Stimulated activated memory B cell treated with anti-CD40 and anti-IgM and Interleukin-4, amounts not matched to agents 10 μg/mL and 1 μg/mL and 100 μg/mL, for 72 hours (primary cell): ENCODE results near the gene USH2A.

Experiments used
- ATAC-seq: fragments of 150-1000 bp; cut with Tn5 transposase; 2 replicates; pipeline ENCODE4 v1.10.0; 2021
- H3K27ac Mint-ChIP-seq: one replicate; pipeline ENCODE4 v1.8.0; 2022; ENCODE audit warnings: mild to moderate bottlenecking, mixed read lengths
- H3K27me3 Mint-ChIP-seq: one replicate; pipeline ENCODE4 v1.8.0; 2022; ENCODE audit warnings: mixed read lengths
- H3K36me3 Mint-ChIP-seq: one replicate; pipeline ENCODE4 v1.8.0; 2022; ENCODE audit warnings: mixed read lengths
- H3K4me1 Mint-ChIP-seq: one replicate; pipeline ENCODE4 v1.8.0; 2022; ENCODE audit warnings: mixed read lengths
- H3K4me3 Mint-ChIP-seq: one replicate; pipeline ENCODE4 v1.8.0; 2022; ENCODE audit warnings: mild to moderate bottlenecking, moderate library complexity, mixed read lengths
- H3K9me3 Mint-ChIP-seq: one replicate; pipeline ENCODE4 v1.8.0; 2022; ENCODE audit warnings: mixed read lengths

USH2A gene

DNA sequence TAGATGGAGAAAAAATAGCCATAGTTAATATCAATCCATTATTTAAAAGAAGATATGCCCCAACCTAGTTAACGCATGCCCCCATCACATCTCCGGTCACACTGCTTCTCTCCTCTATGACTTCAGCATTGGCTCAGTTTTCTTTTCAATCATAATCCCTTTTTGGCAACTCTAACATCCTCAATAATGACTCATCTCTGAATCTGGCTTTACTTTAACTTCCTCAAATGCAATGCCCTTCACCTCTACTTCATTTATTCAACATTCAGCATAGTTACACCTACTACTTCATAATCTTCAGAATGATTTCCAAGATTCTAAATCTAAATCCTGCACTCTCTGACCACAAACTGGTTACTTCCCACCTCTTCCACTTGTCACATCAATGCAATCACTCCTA, 417.3 kb downstream of the USH2A start:
- peak; percentile 79 for ATAC-seq
- peaks cover 3% of the 10 kb centered on the region for H3K9me3 Mint-ChIP-seq
- no peaks in the 10 kb centered on the region for H3K4me1 Mint-ChIP-seq
- no peak overlapping the region for H3K27ac Mint-ChIP-seq
- no peak overlapping the region for H3K4me3 Mint-ChIP-seq
- no peaks in the 10 kb centered on the region for H3K36me3 Mint-ChIP-seq
- no peaks in the 10 kb centered on the region for H3K27me3 Mint-ChIP-seq

- Mint-ChIP-seq H3K9me3 (no peaks in the 10 kb centered on the region), H3K36me3 (no peaks in the 10 kb centered on the region), H3K27ac (no peak overlapping the region), H3K4me3 (no peak overlapping the region), H3K4me1 (no peaks in the 10 kb centered on the region), H3K27me3 (no peaks in the 10 kb centered on the region)
- no peak for ATAC-seq
Measured at GRCh38 chr1:215992620-215993019, 430.6 kb downstream of the USH2A start.

GRCh38 chr1:215987092-215987875, 436.0 kb downstream of the USH2A start:
- H3K36me3 Mint-ChIP-seq: no peaks in the 10 kb centered on the region
- H3K27ac Mint-ChIP-seq: no peak overlapping the region
- no peaks in the 10 kb centered on the region for H3K27me3 Mint-ChIP-seq
- H3K9me3 Mint-ChIP-seq: no peaks in the 10 kb centered on the region
- H3K4me3 Mint-ChIP-seq: no peak overlapping the region
- no peaks in the 10 kb centered on the region for H3K4me1 Mint-ChIP-seq
- no peak for ATAC-seq

- H3K36me3 Mint-ChIP-seq: no peaks in the 10 kb centered on the region
Measured at GRCh38 chr1:215986401-215986800, 436.8 kb downstream of the USH2A start.

DNA sequence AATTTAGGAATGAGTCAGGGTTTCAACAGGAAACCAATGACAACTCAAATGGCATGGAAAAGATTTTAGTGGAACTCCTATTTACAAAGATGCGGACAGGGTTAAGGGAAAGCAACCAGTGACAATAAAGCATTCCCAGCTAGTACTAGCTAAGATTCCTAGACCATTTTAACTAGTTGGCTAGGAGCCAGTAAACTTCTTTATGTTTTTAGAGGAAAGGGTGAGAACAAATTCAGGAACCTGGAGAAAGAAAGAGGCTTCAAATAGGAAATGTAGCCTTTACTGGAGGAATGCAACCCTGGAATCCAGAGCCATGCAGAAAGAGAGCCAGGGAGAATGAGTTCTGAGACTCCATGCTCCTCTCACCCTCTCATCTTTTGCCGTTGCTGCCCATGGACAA, 439.6 kb downstream of the USH2A start:
- no peak for ATAC-seq
- H3K4me3 Mint-ChIP-seq: no peak overlapping the region
- H3K27me3 Mint-ChIP-seq: no peaks in the 10 kb centered on the region
- no peak overlapping the region for H3K27ac Mint-ChIP-seq
- no peaks in the 10 kb centered on the region for H3K4me1 Mint-ChIP-seq
- H3K9me3 Mint-ChIP-seq: no peaks in the 10 kb centered on the region
- no peaks in the 10 kb centered on the region for H3K36me3 Mint-ChIP-seq

More at GRCh38 chr1:215986401-215986800, 436.8 kb downstream of the USH2A start:
- H3K27ac Mint-ChIP-seq: no peak overlapping the region
- H3K4me3 Mint-ChIP-seq: no peak overlapping the region
- H3K4me1 Mint-ChIP-seq: no peaks in the 10 kb centered on the region
- ATAC-seq: no peak
- H3K27me3 Mint-ChIP-seq: no peaks in the 10 kb centered on the region
- H3K9me3 Mint-ChIP-seq: no peaks in the 10 kb centered on the region

- peaks cover 2% of the 10 kb centered on the region for H3K9me3 Mint-ChIP-seq
- H3K4me3 Mint-ChIP-seq: no peak overlapping the region
- H3K36me3 Mint-ChIP-seq: no peaks in the 10 kb centered on the region
- H3K4me1 Mint-ChIP-seq: no peaks in the 10 kb centered on the region
- no peaks in the 10 kb centered on the region for H3K27me3 Mint-ChIP-seq
- ATAC-seq: no peak
- H3K27ac Mint-ChIP-seq: no peak overlapping the region
Measured at GRCh38 chr1:215971793-215972441, 451.3 kb downstream of the USH2A start.

GRCh38 chr1:215970406-215970805, 452.8 kb downstream of the USH2A start:
- no peak for ATAC-seq
- no peaks in the 10 kb centered on the region for H3K27me3 Mint-ChIP-seq

GRCh38 chr1:215963621-215964020, 459.6 kb downstream of the USH2A start:
- no peak for ATAC-seq
- Mint-ChIP-seq H3K4me3 (no peak overlapping the region), H3K4me1 (no peaks in the 10 kb centered on the region), H3K27me3 (no peaks in the 10 kb centered on the region), H3K9me3 (no peaks in the 10 kb centered on the region), H3K36me3 (no peaks in the 10 kb centered on the region), H3K27ac (no peak overlapping the region)

More at GRCh38 chr1:215970406-215970805, 452.8 kb downstream of the USH2A start:
- Mint-ChIP-seq H3K9me3 (peaks cover 2% of the 10 kb centered on the region), H3K27ac (no peak overlapping the region), H3K36me3 (no peaks in the 10 kb centered on the region), H3K4me1 (no peaks in the 10 kb centered on the region), H3K4me3 (no peak overlapping the region)

DNA sequence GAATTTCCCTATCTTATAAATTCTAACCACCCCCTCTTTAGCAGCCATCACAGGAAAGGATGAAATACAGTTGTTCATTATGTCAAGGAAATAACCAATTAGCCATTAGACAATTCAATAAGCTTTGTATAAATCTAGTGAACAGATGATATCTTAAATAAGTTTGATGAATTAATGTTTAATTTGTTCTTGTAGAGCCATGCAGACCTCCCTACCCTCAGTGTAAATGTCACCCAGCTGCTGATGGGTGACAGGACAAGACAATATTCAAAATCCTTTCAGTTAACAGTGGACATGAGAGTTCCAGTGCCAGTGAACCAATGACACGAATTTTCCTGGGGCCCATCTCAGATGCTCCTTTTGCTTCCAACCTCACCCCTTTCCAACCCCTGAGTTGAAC, 460.2 kb downstream of the USH2A start:
- Mint-ChIP-seq H3K4me3 (no peak overlapping the region), H3K36me3 (no peaks in the 10 kb centered on the region), H3K9me3 (no peaks in the 10 kb centered on the region), H3K4me1 (no peaks in the 10 kb centered on the region), H3K27ac (no peak overlapping the region), H3K27me3 (no peaks in the 10 kb centered on the region)
- no peak for ATAC-seq

DNA sequence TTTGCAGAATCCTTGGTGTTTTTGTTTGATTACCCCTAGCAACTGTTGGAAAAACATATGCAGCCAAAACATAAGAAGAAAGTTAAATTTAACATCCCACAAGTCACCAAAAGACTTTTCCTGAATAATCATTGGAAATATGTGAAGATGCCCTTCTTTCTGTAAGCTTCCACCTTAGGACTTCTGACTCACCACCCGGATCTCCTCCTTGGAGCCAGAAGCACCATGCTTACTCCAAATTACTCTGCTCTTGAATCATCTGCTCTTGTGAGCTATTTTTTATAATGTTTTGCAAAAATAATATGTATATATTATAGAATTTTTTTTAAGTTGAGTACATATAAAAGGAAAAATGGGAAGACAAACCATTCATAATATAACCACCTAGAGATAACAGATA, 464.4 kb downstream of the USH2A start:
- H3K9me3 Mint-ChIP-seq: peaks cover 3% of the 10 kb centered on the region
- ATAC-seq: no peak
- no peaks in the 10 kb centered on the region for H3K27me3 Mint-ChIP-seq
- H3K27ac Mint-ChIP-seq: no peak overlapping the region
- no peaks in the 10 kb centered on the region for H3K4me1 Mint-ChIP-seq
- H3K4me3 Mint-ChIP-seq: no peak overlapping the region
- no peaks in the 10 kb centered on the region for H3K36me3 Mint-ChIP-seq

- Mint-ChIP-seq H3K27me3 (no peaks in the 10 kb centered on the region), H3K4me3 (no peak overlapping the region), H3K36me3 (no peaks in the 10 kb centered on the region), H3K4me1 (no peaks in the 10 kb centered on the region), H3K9me3 (peaks cover 3% of the 10 kb centered on the region), H3K27ac (no peak overlapping the region)
- ATAC-seq: no peak
Measured at GRCh38 chr1:215957663-215958062, 465.6 kb downstream of the USH2A start.

GRCh38 chr1:215932558-215932957, 490.7 kb downstream of the USH2A start:
- no peak overlapping the region for H3K4me3 Mint-ChIP-seq
- no peaks in the 10 kb centered on the region for H3K4me1 Mint-ChIP-seq
- ATAC-seq: no peak
- H3K9me3 Mint-ChIP-seq: no peaks in the 10 kb centered on the region
- no peak overlapping the region for H3K27ac Mint-ChIP-seq
- no peaks in the 10 kb centered on the region for H3K36me3 Mint-ChIP-seq
- H3K27me3 Mint-ChIP-seq: no peaks in the 10 kb centered on the region

GRCh38 chr1:215926670-215927069, 496.6 kb downstream of the USH2A start:
- Mint-ChIP-seq H3K27me3 (no peaks in the 10 kb centered on the region), H3K27ac (no peak overlapping the region), H3K9me3 (no peaks in the 10 kb centered on the region), H3K4me1 (no peaks in the 10 kb centered on the region), H3K4me3 (no peak overlapping the region), H3K36me3 (no peaks in the 10 kb centered on the region)
- ATAC-seq: no peak

DNA sequence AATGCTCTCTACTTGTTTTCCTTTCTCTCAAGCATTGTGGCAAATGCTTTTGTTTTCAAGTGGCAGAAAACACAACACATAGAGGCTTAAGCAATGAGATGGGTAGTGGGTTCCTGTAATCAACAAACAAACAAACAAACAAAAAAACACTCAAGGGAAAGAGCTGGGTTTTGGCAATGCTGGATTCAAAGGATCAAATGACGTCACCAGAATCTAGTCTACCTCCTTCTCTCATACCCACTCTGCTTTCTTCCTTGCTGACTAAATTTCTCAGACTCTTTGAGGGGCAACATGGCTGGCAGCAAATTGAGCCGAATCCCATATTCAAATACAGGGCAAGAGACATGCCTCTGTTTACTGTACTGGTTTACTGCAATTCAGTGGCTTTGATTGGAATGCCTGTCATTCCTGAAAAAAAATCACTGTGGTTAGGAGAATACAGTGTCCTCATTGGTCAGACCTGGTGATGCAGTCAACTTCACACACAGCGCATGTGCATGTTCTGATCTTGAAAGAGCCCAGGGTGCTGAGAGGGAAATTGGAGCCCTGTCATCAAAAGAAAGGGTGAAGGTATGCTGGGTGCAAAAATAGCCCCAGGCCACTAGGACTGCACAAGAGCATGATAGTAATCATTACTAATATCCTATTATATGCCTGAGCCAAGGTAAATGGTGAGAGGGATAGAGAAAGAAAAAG, 500.0 kb downstream of the USH2A start:
- Mint-ChIP-seq H3K9me3 (no peaks in the 10 kb centered on the region), H3K27ac (no peak overlapping the region), H3K36me3 (no peaks in the 10 kb centered on the region), H3K4me1 (no peaks in the 10 kb centered on the region), H3K4me3 (no peak overlapping the region), H3K27me3 (no peaks in the 10 kb centered on the region)
- no peak for ATAC-seq

DNA sequence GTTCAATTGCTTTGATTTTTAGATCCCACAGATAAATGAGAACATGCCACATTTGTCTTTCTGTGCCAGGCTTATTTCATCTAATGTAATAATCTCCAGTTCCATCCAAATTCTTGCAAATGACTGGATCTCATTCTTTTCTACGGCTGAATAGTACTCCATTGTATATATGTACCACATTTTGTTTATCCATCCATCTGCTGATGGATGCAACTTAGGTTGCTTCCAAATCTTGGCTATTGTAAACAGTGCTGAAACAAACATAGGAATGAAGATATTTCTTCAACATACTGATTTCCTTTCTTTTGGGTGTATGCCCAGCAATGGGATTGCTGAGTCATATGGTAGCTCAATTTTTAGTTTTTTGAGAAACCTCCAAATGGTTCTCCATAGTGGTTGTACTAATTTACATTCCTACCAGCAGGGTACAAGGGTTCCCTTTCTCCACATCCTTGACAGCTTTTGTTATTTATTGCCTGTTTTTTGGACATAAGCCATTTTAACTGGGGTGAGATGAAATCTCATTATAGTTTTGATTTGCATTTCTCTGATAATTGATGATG, 511.8 kb downstream of the USH2A start:
- H3K27ac Mint-ChIP-seq: no peak overlapping the region
- no peaks in the 10 kb centered on the region for H3K27me3 Mint-ChIP-seq
- H3K4me3 Mint-ChIP-seq: no peak overlapping the region
- H3K9me3 Mint-ChIP-seq: peaks cover 2% of the 10 kb centered on the region
- no peaks in the 10 kb centered on the region for H3K36me3 Mint-ChIP-seq
- no peak for ATAC-seq
- no peaks in the 10 kb centered on the region for H3K4me1 Mint-ChIP-seq
